Mucosa of descending colon (tissue), 3 donors: ENCODE measurements around the gene INO80. TPM values are rescaled to one million over a fixed set of nuclear protein-coding genes. Genes with fewer than 3 reads are reported as not detected.

ENCODE experiments used
- ATAC-seq: fragments of 200-7000 bp; cut with Tn5 transposase; one replicate; pipeline ENCODE4 v1.9.1; 2020; ENCODE audit warnings: mild to moderate bottlenecking, moderate library complexity
- DNase-seq, 3 donors: peaks; one replicate each; pipeline ENCODE4 v3.0.0-alpha.2; 2020
- H3K36me3 ChIP-seq: fragments of 200-600 bp; one replicate; pipeline ENCODE4 v1.8.0; 2021; ENCODE audit warnings: low read depth, mild to moderate bottlenecking
- H3K4me1 ChIP-seq: fragments of 200-600 bp; one replicate; pipeline ENCODE4 v1.8.0; 2021; ENCODE audit warnings: low read depth, mild to moderate bottlenecking
- H3K4me3 ChIP-seq: fragments of 200-600 bp; one replicate; pipeline ENCODE4 v1.8.0; 2021; ENCODE audit warnings: mild to moderate bottlenecking
- H3K9me3 ChIP-seq: fragments of 200-600 bp; one replicate; pipeline ENCODE4 v1.8.0; 2021; ENCODE audit warnings: mild to moderate bottlenecking
- CTCF ChIP-seq: fragments of 200-600 bp; IDR thresholded peaks from one replicate; pipeline ENCODE4 v1.8.0; 2022; ENCODE audit warnings: antibody characterized with exemption, mild to moderate bottlenecking
- intact Hi-C, 2 donors: fragments of 100-400 bp; cut with DNase I in 1 of 2; cut with micrococcal nuclease in 1 of 2; formaldehyde crosslinking; loops; one replicate each; pipeline versions ENCODE4 v1.11.0 to v1.11.1; 2022; cut with DNase I, micrococcal nuclease
- total RNA-seq, 3 donors: library from RNA; stranded (reverse); fragmentation: NEBNext Ultra II Directional in 2 of 3; extraction: Animal tissue kit (Norgen Biotek cat#: 25700) in 2 of 3; gene quantifications; one replicate each; pipeline versions ENCODE4 v1.2.1 to v1.2.4, GENCODE V29; 2021 to 2023
- donor health status: DM: no; HTN: no; CAD: no; lungs with moderate emphysema.
- donor health status: DM: no; HTN: no; CAD: no.
- donor health status: DM: no; HTN: yes; CAD: no.

The INO80 gene
- total RNA-seq, 3 donors from 2014 or later: 22.7 to 28.0 (median 26.3) TPM

- no peak for TF ChIP-seq CTCF
- ATAC-seq (no peak), DNase-seq (no peak)
- intact Hi-C loops: loop anchor here (5.0 kb wide), 1 partner anchor 123 kb away; no protein-coding TSS in a partner anchor
- H3K36me3 ChIP-seq: no peaks in the 10 kb centered on the region
- H3K4me1 ChIP-seq: no peaks in the 10 kb centered on the region
- no peak overlapping the region for H3K4me3 ChIP-seq
- no peaks in the 10 kb centered on the region for H3K9me3 ChIP-seq
These were observed 91.2 kb downstream of the INO80 start for GRCh38 chr15:41024885-41025284.

DNA sequence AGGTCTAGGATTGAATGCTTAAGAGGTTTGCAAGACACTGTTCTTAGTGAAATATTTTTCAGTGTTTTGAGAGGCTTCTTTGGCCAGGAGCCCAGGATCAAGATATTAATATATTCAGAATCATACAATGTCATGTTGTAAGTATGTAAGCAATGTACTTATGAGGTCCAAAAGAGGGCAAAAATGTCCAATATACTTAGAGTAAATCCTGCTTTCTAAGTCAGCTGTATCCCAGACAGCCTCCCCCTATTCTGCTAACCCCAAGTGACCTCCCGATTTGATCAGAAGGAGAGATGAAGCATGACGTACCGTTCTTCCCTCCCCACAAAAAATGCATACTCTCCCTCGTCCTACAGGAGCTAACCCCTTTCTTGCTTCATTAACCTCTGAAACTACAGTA is 91.9 kb downstream of the INO80 start:
- DNase-seq (no peak), ATAC-seq (peak; percentile 11)
- no peak for TF ChIP-seq CTCF
- Histone ChIP-seq H3K36me3 (no peaks in the 10 kb centered on the region), H3K4me1 (no peaks in the 10 kb centered on the region), H3K9me3 (no peaks in the 10 kb centered on the region), H3K4me3 (no peak overlapping the region)
- intact Hi-C loops: loop anchor here (5.0 kb wide), 1 partner anchor 122 kb away; no protein-coding TSS in a partner anchor

- intact Hi-C loops: loop anchor here (5.0 kb wide), 1 partner anchor 120 kb away; no protein-coding TSS in a partner anchor
- ATAC-seq: peak; percentile 72
- no peak overlapping the region for H3K4me3 ChIP-seq
These were observed 93.5 kb downstream of the INO80 start for GRCh38 chr15:41022487-41023090.

GRCh38 chr15:41020829-41021228 is 95.3 kb downstream of the INO80 start:
- H3K36me3 ChIP-seq: no peaks in the 10 kb centered on the region
- no peak for TF ChIP-seq CTCF

More at GRCh38 chr15:41022487-41023090, 93.5 kb downstream of the INO80 start:
- DNase-seq: peak in 1 of 3 donors; percentile 55
- Histone ChIP-seq H3K4me1 (no peaks in the 10 kb centered on the region), H3K36me3 (no peaks in the 10 kb centered on the region), H3K9me3 (no peaks in the 10 kb centered on the region)
- peak; percentile 34 for TF ChIP-seq CTCF

DNA sequence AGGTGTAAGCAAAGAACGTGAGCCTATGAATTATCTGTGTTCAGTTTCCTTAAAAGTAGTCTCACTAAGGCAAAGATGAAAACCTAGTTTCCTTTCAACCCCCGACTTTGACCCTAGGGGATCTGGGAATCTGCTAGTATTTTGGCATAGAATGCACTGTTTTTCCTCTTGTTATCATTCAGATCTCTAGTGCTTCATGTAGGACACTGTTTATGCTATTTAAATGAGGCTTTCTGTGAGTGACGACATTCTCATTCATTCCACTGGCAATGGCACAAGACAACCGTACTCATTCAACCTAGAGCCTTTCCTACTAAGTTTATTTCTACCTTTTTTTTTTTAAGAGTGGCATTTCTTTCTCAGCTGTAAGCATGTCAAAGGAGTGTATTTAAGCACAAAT is 95.8 kb downstream of the INO80 start:
- DNase-seq (no peak), ATAC-seq (no peak)
- no peaks in the 10 kb centered on the region for H3K36me3 ChIP-seq
- H3K4me3 ChIP-seq: no peak overlapping the region
- intact Hi-C loops: loop anchor here (5.0 kb wide), 1 partner anchor 118 kb away; no protein-coding TSS in a partner anchor
- H3K4me1 ChIP-seq: no peaks in the 10 kb centered on the region
- no peaks in the 10 kb centered on the region for H3K9me3 ChIP-seq
- no peak for TF ChIP-seq CTCF

More at GRCh38 chr15:41020829-41021228, 95.3 kb downstream of the INO80 start:
- no peak overlapping the region for H3K4me3 ChIP-seq
- ATAC-seq (no peak), DNase-seq (no peak)
- H3K4me1 ChIP-seq: no peaks in the 10 kb centered on the region
- no peaks in the 10 kb centered on the region for H3K9me3 ChIP-seq
- intact Hi-C loops: loop anchor here (5.0 kb wide), 1 partner anchor 119 kb away; no protein-coding TSS in a partner anchor
